GM18517 (cell line): ENCODE results near the gene DBNL.

Experiments
- ATAC-seq: cut with Tn5 transposase; IDR thresholded peaks from one replicate; pipeline ENCODE4 v1.9.1; 2021; ENCODE audit warnings: mild to moderate bottlenecking, moderate library complexity; ENCODE audit not compliant: unreplicated experiment

The DBNL gene

DNA sequence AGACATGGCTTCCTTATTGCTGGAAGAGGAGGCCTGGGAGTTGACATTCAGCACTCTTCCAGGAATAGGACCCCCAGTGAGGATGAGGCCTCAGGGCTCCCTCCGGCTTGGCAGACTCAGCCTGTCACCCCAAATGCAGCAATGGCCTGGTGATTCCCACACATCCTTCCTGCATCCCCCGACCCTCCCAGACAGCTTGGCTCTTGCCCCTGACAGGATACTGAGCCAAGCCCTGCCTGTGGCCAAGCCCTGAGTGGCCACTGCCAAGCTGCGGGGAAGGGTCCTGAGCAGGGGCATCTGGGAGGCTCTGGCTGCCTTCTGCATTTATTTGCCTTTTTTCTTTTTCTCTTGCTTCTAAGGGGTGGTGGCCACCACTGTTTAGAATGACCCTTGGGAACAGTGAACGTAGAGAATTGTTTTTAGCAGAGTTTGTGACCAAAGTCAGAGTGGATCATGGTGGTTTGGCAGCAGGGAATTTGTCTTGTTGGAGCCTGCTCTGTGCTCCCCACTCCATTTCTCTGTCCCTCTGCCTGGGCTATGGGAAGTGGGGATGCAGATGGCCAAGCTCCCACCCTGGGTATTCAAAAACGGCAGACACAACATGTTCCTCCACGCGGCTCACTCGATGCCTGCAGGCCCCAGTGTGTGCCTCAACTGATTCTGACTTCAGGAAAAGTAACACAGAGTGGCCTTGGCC, 16.6 kb downstream of the DBNL start:
- no peak for ATAC-seq

DNA sequence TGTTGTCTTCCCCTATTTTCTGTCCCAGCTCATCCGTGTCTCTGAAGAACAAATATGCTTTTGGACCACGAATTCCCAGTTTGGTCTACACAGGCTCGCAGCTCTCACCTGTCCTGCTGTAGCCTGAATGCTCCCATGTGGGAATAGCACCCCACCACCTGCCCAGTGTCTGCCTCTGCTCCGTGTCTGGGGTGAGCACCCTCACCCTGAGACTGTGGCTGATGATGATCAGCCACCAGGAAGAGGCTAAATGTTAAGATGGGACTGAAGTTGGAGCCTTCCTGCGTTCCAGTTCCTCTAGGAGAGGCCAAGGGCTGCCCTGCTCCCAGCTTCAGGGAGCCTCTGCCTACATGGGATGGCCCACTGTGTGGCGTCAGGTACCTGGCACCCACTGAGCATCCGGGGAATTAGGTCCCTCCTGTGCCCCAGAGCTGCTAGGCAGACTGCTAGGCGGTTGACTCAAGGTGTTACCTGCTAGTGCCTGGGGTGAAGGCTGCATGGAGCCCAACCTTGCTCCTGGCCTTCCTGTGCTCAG, 17.2 kb downstream of the DBNL start:
- no peak for ATAC-seq

DNA sequence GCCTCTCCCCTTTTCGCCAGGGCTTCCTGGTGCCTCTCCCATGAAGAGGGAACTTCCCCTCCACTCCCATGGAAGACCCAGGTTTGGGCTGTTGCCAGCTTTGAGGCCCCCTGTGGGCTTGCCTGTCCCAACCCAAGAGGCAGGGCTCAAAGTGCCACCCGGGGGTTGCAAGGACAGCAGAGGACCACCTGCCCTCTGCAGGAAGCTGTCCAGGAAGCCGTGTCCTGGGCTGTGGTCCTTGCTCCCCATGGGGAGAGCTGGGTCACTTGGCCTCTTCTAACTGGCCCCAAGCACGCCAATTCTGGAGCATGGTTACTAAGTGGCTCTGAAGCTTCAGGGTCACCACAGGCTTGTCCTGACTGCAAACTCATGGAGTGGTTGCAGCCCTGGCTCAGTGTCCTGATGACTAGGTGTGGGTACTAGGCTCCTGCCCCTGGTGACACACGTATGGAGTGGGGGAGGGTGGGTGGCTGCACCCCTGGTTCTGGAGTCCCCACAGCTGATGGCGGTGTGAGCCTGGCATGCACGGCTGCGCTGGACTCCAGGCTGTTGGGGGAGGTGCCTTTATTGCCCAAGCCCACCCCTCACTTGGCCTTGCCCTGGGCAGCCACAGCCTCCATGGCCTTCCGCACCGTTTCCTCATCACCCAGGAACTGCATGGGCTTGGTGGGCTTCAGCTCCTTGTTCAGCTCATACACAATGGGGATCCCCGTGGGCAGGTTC, 17.8 kb downstream of the DBNL start:
- no peak for ATAC-seq

DNA sequence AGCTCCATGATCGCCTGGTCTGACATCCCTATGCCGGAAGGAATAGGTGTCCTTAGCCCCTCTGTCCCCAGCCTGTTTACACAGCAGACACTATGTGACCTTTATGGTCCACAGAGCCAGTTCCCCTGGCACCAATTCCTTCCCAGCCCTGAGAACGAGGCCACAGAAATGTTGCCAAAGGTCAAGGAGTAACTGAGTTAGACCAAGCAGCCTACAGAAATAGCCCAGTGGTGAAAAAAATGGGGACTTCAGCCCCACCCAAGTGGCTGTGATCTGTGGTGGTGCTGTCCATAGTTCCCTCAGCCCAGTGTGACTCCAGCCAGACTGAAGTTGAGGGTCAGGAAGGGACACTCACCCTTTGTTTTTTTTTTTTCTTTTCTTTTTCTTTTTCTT, 18.4 kb downstream of the DBNL start:
- ATAC-seq, result no peak

DNA sequence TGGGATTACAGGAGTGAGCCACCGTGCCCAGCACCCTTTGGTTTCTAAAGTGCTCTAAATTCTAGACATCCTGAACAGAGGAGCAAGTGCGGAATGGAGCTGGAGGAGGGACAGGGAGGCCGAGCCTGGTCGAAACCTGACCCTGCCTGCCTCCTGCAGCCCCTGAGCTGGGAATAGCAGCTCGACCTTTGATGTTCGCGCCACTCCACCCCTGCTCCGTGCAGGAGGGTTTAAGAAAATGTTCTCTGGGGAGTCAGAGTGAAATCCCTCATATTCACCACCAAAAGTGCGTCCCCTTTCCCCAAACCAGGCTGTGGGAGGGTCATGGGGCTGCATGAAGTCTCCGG, 19.0 kb downstream of the DBNL start:
- no peak for ATAC-seq

DNA sequence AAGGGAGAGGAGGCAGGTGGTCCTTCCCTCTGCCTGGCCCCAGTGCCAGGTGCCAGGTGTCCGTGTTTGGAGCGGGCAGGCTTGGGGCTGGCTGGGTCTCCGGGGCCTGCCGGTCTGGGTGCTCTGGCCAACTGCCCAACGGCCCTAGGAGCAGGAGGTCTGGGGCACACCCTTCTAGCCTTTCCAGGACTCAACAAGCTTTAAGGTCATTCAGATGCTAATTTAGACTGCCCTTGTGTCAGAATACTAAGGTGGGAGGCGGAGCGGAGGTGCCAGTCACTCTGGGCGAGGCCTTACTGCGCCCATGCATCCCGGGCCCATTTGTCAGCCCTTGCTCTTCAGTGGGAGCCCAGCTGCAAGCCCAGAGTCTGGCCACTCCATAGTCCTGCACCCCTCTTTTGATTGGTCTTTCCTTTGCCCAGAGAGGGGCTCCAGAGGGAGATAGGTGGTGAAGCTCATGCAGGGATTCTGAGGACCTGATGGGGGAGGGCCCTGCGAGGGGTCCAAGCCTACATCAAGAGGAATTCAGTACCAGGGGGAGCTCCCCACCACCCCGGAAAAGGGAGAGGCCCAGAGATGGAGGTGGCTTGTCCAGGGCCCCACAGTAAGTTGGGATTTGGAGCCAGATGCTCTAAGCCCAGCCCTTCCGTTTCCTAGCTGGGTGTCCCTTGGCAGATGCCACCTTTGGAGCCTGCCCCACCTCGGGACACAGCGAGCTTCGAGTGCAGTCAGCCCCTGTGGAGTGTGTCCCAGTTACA, 19.6 kb downstream of the DBNL start:
- ATAC-seq, result no peak

DNA sequence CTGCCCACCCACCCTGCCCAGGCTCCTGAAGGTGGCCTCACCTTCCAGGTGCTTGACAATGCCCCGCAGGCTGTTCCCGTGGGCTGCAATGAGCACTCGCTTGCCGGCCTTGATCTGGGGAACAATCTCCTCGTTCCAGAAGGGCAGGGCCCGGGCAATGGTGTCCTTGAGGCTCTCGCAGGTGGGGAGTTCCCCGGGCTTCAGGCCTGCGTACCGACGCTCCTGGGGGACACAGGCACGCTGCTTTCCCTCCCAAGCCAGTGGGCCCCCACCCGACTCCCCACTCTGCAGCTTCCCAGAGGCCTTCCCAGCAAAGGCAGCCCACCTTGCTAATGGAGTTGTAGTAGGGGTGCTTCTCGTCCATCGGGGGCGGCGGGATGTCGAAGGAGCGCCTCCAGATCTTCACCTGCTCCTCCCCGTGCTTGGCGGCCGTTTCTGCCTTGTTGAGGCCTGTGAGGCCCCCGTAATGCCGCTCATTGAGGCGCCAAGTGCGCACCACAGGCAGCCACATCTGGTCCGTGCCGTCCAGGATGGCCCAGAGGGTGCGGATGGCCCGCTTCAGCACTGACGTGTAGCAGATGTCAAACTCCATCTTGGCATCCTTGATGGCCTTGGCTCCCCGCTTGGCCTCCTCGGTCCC, 20.4 kb downstream of the DBNL start:
- ATAC-seq, result no peak

DNA sequence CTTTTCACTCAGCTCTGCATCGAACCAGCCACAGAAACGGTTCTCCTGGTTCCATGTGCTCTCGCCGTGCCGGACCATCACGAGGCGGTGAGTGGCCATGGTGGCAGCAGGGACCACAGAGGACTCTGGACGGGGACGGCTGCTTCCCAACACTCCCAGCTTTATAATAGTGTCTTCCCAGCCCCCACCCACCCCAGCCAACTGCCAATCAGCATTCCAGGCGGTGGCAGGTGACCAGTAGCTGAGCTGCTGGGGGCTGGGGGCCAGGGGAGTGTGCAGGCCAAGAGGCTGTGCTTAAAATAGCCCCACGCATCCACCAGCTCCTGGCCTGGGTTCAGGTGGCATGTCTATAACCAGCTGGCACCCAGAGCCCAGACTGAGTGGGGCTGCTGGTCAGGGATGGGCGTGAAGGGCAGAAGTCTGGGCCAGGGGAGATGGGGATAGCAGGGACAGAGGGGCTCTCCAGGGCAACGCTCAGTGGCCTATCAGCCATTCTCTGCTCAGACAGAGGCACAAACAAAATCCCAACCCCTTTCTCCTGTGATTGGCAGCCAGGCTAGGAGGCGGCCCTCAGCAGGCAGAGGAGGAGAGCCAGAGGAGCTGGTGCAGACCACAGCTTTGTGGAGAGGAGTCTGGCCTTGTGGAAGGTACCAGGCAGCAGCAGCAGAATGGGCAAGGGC, 21.1 kb downstream of the DBNL start, which contains the start of gene PGAM2:
PGAM2 (minus strand) TSS at position 137 of the 680 bp plus-strand sequence; CDS start at position 99, 38 bp downstream.
- no peak for ATAC-seq

DNA sequence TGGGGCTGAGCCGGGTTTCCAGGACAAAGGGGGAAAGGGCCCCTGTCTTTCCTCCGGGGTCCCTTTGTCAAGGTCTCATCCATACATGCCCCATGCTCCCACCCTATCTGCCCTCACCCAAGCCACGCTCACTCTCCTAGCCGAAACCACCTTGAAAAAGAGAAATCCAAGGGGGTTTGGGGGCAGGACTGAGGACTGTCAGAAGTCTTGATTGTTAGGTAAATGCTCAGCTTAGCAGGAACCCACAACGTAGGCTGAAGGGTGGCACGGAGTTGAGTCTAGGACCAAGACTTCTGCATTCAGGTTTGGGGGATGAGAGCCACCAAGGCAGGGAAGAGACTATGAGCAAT, 21.6 kb downstream of the DBNL start:
- no peak for ATAC-seq

DNA sequence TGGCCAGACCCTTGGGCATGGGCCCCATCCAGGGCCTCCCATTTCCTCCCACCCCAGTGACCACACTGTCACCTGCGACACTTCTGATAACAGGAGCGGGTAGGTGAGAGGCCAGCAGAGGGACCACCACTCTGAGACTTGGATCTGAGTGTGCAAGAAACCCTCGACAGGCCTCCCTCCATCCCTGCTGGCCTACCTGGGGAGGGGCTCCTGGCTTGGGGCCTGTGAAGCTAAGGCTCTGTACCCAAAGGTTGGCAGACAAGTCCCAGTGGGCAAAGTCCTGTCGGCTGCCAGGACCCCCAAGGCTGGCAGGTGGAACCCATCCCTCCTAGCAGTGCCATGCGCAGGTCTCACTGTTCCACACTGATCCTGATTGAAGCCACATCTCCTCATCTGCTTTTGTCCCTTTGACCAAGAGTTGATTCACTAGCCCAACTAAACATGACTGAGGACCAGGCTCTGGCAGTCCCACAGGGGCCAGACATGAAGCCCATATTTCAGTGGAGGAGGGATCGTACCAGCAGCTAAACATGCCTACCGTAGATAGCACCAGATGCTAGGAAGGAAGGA, 22.1 kb downstream of the DBNL start:
- ATAC-seq, result no peak

DNA sequence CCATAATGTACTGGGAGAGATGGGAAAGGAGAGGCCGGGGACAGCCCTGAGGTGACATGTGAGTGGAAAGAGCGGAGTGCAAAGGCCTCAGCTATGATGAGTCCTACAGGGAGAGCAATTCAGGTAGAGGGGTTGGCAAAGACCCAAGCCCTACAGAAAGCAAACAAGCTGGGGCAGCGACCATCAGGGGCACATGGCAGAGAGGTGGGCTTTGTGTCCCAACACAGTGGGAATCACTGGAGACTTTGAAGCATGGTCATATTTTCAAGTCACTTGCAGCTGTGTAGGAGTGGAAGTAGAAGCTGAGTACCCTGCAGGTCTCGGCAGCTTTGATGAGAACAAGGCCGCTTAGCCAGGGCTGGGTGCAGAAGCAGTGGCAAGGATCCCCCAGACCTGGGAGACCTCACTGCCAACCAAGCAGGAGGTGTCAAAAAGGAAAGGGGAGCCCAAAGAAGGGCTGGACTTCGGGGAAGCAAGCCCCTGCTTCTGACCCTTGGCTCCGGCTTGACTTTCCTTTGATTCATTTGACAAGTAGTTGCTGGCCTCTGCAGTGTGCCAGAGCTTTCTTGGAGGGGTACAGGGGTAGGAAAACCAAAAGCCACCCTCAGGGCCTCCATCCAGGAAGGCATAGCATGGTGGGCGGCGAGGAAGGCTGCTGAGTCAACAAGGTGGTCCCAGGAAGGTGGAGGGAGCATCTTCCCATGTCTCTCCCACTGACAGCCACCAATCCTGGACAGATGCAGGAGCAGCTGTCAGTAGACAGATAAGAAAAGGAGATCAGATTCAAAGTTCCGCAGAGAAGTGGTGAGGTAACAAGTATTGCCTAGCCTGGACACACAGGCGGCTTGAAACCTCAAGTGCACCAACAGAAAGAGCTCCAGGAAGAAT, 22.8 kb downstream of the DBNL start:
- no peak for ATAC-seq

DNA sequence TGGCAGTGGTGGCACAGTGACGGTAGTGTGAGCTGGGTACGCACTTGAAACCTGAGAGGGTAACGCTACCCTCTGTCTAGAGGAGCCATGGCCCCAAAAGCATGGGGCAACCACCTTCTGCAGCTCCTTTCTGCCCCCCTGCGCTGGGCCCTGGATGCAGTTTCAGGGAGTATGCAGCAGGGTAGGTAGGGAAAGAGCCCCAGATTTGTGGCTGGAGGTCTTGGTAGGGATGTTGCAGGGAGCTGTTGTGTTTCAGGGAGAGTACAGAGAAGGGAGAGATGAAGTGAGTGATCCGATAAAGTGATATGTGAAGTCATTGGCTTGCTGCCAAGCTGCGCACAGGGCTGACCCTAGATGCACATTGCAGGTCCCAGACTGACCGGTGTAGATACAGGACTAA, 23.6 kb downstream of the DBNL start:
- ATAC-seq, result no peak

DNA sequence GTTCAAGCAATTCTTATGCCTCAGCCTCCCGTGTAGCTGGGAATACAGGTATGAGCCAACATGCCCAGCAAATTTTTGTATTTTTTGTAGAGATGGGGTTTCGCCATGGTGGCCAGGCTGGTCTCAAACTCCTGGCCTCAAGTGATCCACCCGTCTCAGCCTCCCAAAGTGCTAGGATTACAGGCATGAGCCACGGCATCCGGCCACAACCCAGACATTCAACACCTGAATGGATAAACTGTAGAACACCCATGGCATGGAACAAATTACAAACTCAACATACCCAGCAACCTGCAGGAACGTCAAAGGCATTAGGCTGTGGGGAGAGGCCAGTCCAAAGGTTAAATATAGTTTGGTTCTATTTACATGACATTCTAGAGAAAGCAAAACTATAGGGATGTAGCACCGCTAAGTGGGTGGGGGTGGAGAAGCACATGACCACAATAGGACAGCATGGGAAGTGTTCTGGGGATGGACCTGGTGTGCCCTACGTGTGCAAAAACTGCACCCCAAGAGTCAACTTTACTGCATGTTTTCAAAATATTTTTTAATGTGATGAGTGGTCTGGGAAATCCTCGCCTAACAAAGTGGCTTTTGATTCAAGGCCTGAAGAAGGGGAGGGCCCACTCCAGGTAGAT, 27.3 kb downstream of the DBNL start:
- no peak for ATAC-seq

DNA sequence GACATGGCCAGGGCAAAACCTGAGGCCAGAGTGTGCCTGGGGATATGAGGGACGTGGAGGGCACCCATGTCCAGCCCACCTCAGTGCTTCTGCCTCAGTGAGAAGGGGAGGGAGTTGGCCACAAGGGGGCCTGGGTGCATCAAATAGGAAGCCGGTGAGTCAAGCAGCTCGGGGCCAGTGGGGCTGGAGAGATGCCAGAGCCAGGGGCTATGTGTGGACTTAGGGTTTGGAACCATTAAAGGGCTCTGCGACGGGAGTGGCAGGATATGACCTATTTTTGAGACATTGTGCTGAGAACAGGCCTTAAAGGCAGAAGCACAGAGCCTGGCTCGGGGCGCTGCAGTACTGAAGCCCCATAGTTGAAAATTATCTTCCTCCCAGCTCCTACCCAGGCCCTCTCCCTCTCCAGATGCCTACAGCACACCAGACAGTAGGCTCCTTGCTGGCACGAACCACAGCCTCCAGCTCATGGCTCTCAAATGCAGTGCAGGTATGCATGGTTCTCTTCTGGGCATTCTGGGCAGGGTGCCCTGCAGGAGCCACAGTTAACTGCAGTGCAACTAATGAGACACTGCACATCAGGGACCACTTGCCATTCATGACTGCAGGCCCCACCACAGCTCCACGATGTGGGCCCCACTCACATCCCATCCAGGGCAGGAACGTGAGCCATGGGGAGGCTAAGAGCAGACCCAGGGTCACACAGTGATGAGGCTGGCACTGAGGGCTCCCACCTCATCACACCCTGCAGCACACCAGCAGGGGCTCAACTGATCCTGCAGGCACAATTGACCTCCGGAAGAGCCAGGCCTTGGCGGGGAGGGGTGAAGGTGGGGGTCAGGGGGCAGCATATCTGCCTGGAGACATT, 28.1 kb downstream of the DBNL start:
- no peak for ATAC-seq

DNA sequence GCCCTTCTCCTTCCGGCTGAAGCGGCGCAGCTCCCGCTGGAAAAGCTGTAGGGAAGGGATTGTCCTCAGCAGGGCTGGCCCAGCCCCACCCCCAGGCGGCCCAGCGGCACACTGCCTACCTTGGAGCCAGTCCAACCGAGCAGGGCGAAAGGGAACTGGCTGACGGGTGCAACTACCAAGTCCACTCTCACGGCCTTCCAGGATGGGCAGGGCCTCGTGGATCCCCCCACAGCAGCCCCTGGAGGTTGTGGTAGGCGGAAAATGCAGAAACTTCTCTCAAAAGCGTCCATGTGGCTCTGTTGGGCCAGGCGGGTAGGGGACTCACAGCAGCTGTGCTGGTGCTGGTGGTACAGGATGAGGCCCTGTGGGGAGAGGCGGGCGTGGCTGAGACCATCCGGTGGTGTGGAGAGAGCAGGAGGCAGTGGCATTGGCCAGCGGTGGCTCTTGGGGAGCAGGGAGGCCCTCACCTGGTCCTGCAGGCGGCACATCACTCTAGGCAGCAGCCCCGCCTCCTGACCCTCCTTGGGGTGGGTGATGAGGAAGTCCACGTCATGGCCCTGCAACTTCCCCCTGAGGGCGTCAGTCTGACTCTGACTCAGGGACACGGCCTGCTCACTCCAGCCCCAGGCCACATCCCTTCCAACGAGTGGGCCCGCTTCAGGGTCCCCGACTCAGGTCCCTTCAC, 29.3 kb downstream of the DBNL start:
- peak; percentile 64 for ATAC-seq

DNA sequence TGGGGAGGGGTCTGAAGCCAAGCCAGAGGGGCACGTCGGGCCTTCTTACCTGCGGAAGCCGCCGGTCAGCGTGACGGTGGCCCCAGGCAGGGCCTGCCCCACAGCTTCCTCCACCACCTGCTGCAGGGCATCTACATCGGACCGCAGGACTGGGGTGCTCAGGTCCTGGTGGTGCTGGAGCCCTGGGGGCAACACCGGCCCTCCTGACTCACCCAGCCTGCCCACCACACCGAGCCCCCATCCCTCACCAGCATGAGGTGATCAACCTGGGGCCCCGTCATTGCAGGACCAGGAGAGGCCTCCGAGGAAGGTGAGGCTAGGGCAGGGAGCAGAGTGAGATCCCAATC, 29.8 kb downstream of the DBNL start:
- ATAC-seq, result no peak

DNA sequence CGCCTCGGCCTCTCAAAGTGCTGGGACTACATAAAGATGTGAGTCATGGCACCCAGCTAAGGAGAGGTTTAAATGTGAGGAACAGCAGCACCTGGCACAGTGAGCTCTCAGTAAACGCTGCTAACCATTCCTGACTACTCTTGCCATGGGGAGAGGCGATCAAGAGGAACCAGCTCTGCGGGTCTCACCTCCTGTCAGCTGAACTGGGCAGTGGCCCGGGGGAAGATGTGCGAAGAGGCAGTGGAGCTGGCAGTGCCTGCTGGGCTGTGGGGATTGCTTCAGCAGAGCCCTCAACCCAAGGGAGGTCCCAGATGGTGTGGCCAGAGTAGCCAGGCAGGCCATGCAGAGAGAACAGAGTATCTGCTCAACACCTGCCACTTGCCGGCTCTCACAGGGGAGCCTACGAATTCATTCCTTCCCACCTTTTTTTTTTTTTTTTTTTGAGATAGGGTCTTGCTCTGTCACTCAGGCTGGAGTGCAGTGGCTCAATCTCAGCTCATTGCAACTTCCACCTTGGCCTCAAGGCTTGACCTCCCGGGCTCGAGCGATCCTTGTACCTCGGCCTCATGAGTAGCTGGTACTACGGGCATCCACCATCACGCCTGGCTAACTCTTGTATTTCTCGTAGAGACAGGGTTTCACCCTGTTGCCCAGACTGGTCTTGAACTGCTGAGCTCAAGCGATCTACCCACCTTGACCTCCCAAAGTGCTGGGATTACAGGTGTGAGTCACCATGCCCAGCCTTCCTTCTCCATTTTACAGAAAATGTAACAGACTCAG, 31.0 kb downstream of the DBNL start:
- no peak for ATAC-seq
